SK-N-MC (cell line): ENCODE results near the gene PCDHGA1.

ENCODE experiments used
- EZH2 ChIP-seq: fragments of 200-600 bp; sonication (generic); IDR thresholded peaks from one replicate; pipeline ENCODE4 v1.6.1; 2017; ENCODE audit warnings: antibody characterized with exemption
- FOXP2 ChIP-seq: optimal IDR thresholded peaks from 2 replicates; pipeline ENCODE3; 2011; ENCODE audit warnings: mild to moderate bottlenecking, moderate library complexity; ENCODE audit not compliant: insufficient read depth; ENCODE audit errors: extremely low read length, control extremely low read depth

GRCh38 chr5:141501761-141502160 lies 171.4 kb downstream of the PCDHGA1 start:
- TF ChIP-seq FOXP2 (no peak), EZH2 (no peak)
